OCI-LY7 (cell line): ENCODE results near the gene FHIT. TPM values are rescaled to one million over a fixed set of nuclear protein-coding genes. Genes with fewer than 3 reads are reported as not detected.

Source experiments
- BruUV-seq: library from RNA; stranded (reverse); fragments of 400-500 nt; replicated peaks from 2 replicates; lab custom pipeline; 2021; lab: Mats Ljungman, UMichigan
- CTCF ChIA-PET: fragments of 300-600 bp; sonication (Branson Sonifier 250); formaldehyde crosslinking; loops from one replicate; lab custom pipeline; 2022; ENCODE audit warnings: antibody characterized with exemption; ENCODE audit not compliant: unreplicated experiment; lab: Charles Lee
- POLR2A ChIA-PET: fragments of 300-600 bp; sonication (Branson Sonifier 250); formaldehyde crosslinking; loops from one replicate; lab custom pipeline; 2022; ENCODE audit warnings: antibody characterized with exemption; lab: Charles Lee
- DNase-seq: peaks from one replicate; pipeline ENCODE4 v3.0.0-alpha.2; 2015; ENCODE audit warnings: low spot score
- H2AFZ ChIP-seq: fragments of 200-600 bp; sonication (generic), shearing (Covaris generic); 2 replicates; pipeline ENCODE4 v1.6.1; 2014; ENCODE audit warnings: mild to moderate bottlenecking, antibody characterized with exemption, low read length, moderate library complexity
- H3K27ac ChIP-seq: fragments of 200-600 bp; sonication (generic); 2 replicates; pipeline ENCODE4 v1.5.1; 2014; ENCODE audit warnings: mixed run types, low read depth, mild to moderate bottlenecking, moderate library complexity, low read length, inconsistent platforms; ENCODE audit not compliant: poor library complexity, severe bottlenecking
- H3K36me3 ChIP-seq: fragments of 200-600 bp; sonication (generic); 2 replicates; pipeline ENCODE4 v1.6.1; 2014; ENCODE audit warnings: mild to moderate bottlenecking, antibody characterized with exemption, low read length, moderate library complexity, mixed read lengths; ENCODE audit not compliant: insufficient read depth
- H3K4me1 ChIP-seq: fragments of 200-600 bp; sonication (generic); 2 replicates; pipeline ENCODE4 v1.5.1; 2014; ENCODE audit warnings: mild to moderate bottlenecking, low read length; ENCODE audit not compliant: insufficient read depth, poor library complexity, severe bottlenecking
- H3K4me2 ChIP-seq: fragments of 200-600 bp; sonication (generic); 2 replicates; pipeline ENCODE4 v1.6.1; 2014; ENCODE audit warnings: mild to moderate bottlenecking, low read length
- H3K4me3 ChIP-seq: fragments of 200-600 bp; sonication (generic); 2 replicates; pipeline ENCODE4 v1.5.1; 2014; ENCODE audit warnings: mild to moderate bottlenecking, low read depth, low read length; ENCODE audit not compliant: poor library complexity, severe bottlenecking
- H3K79me2 ChIP-seq: fragments of 200-600 bp; sonication (generic); 2 replicates; pipeline ENCODE4 v1.6.1; 2016; ENCODE audit warnings: low read depth, mild to moderate bottlenecking, low read length, moderate library complexity, mixed read lengths; ENCODE audit not compliant: insufficient read depth
- H3K9me2 ChIP-seq: fragments of 200-600 bp; sonication (generic); 2 replicates; pipeline ENCODE4 v1.6.1; 2016; ENCODE audit warnings: mild to moderate bottlenecking, low read length, mixed read lengths; ENCODE audit not compliant: insufficient read depth
- H3K9me3 ChIP-seq: fragments of 200-600 bp; sonication (generic); 2 replicates; pipeline ENCODE4 v1.6.1; 2014; ENCODE audit warnings: mild to moderate bottlenecking, mixed run types, low read length, mixed read lengths
- H4K20me1 ChIP-seq: fragments of 200-600 bp; sonication (generic); 2 replicates; pipeline ENCODE4 v1.6.1; 2014; ENCODE audit warnings: mild to moderate bottlenecking, antibody characterized with exemption, low read length, moderate library complexity, mixed read lengths; ENCODE audit not compliant: insufficient read depth
- EZH2phosphoT487 ChIP-seq: fragments of 200-600 bp; sonication (generic); IDR thresholded peaks from 2 replicates; pipeline ENCODE4 v1.6.1; 2018; ENCODE audit warnings: low read depth, borderline replicate concordance, mild to moderate bottlenecking, mixed run types, antibody characterized with exemption, low read length, moderate library complexity, mixed read lengths
- intact Hi-C: fragments of 100-400 bp; cut with micrococcal nuclease; formaldehyde crosslinking; loops from one replicate; pipeline ENCODE4 v1.10.0; 2022; ENCODE audit not compliant: unreplicated experiment
- total RNA-seq, 2 experiments: library from RNA; depleted of rRNA in 1 of 2; stranded (reverse); fragments of >200 nt in 1 of 2; shearing (Covaris generic) in 1 of 2; gene quantifications; 2 replicates each; pipeline ENCODE4 v1.2.3, GENCODE V29; 2014 to 2022
- TF ChIP-seq, protein P1 (sequence below): fragments of 200-600 bp; sonication (generic); conservative IDR thresholded peaks from 2 replicates; pipeline ENCODE4 v1.5.1; 2014; ENCODE audit warnings: mild to moderate bottlenecking, antibody characterized with exemption, low read length, moderate library complexity, mixed read lengths

Gene FHIT
- total RNA-seq, 2 experiments from 2014 or later: 5.0 to 10.9 TPM

DNA sequence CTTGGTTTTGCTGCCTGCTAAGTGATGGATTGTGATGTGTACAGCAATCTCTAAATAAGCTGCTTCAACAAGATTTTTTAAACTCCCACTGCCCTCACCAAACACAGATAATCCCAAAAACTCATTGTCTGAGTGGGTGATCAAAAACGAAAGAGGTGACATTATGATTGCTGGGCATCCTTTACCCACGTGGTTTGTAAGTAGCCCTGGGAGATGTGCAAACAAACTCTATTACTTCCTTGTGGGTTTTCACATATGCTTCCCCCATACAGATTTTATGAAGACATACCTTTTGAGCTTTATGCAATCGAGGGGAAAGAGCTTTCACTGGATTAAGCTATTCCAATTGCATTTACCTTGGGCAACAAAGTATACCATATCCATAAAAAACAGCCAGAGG, 1000.4 kb downstream of the FHIT start:
- TF ChIP-seq, protein P1, sequence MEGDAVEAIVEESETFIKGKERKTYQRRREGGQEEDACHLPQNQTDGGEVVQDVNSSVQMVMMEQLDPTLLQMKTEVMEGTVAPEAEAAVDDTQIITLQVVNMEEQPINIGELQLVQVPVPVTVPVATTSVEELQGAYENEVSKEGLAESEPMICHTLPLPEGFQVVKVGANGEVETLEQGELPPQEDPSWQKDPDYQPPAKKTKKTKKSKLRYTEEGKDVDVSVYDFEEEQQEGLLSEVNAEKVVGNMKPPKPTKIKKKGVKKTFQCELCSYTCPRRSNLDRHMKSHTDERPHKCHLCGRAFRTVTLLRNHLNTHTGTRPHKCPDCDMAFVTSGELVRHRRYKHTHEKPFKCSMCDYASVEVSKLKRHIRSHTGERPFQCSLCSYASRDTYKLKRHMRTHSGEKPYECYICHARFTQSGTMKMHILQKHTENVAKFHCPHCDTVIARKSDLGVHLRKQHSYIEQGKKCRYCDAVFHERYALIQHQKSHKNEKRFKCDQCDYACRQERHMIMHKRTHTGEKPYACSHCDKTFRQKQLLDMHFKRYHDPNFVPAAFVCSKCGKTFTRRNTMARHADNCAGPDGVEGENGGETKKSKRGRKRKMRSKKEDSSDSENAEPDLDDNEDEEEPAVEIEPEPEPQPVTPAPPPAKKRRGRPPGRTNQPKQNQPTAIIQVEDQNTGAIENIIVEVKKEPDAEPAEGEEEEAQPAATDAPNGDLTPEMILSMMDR: no peak
- no peak for TF ChIP-seq EZH2phosphoT487
- Histone ChIP-seq H3K79me2 (no peaks in the 10 kb centered on the region), H3K9me2 (no peaks in the 10 kb centered on the region), H4K20me1 (no peaks in the 10 kb centered on the region), H3K27ac (no peak overlapping the region), H3K4me3 (no peak overlapping the region), H3K4me2 (no peak overlapping the region), H3K36me3 (no peaks in the 10 kb centered on the region), H3K4me1 (peaks cover 20% of the 10 kb centered on the region), H3K9me3 (no peaks in the 10 kb centered on the region), H2AFZ (no peak overlapping the region)
- ChIA-PET CTCF (no interaction called here), POLR2A (interaction anchor here (0.6 to 1.1 kb wide), 5 partner anchors 10 to 478 kb away, joined by 3 to 4 read pairs (median 3); no protein-coding TSS in a partner anchor)
- no TSS peak for BruUV-seq
- no peak for DNase-seq
- intact Hi-C loops: no loop called here

DNA sequence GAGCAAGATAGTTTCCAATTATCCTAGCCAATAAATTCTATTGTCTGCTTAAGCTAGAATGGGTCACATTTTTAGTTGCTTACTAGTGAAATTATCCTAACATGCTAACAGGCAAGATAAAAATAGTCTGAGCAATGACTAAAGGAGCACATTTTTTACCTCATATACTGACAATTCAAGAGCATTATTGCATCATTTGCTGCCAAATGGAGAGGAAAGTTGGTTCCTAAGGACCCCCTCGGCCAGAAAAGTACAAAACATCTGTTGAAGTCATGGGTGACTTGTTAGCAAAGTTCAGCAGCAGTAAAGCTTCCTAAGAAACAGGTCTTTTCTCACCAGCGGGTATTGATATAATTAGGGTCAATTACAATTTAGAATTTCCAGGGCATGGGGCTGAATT, 1001.0 kb downstream of the FHIT start:
- Histone ChIP-seq H3K36me3 (no peaks in the 10 kb centered on the region), H2AFZ (no peak overlapping the region), H3K4me3 (no peak overlapping the region), H3K27ac (no peak overlapping the region), H3K79me2 (no peaks in the 10 kb centered on the region), H4K20me1 (no peaks in the 10 kb centered on the region), H3K9me2 (no peaks in the 10 kb centered on the region), H3K9me3 (no peaks in the 10 kb centered on the region), H3K4me1 (peaks cover 19% of the 10 kb centered on the region), H3K4me2 (0 out of 2 replicates have a peak overlapping the region, but pooled peaks have one; percentile 17)
- intact Hi-C loops: no loop called here
- no TSS peak for BruUV-seq
- POLR2A ChIA-PET: interaction anchor here (0.7 to 1.1 kb wide), 3 partner anchors 9 to 478 kb away, joined by 3 read pairs; no protein-coding TSS in a partner anchor
- CTCF ChIA-PET: no interaction called here
- no peak for TF ChIP-seq EZH2phosphoT487
- TF ChIP-seq, protein P1: no peak
- DNase-seq: peak; percentile 16

DNA sequence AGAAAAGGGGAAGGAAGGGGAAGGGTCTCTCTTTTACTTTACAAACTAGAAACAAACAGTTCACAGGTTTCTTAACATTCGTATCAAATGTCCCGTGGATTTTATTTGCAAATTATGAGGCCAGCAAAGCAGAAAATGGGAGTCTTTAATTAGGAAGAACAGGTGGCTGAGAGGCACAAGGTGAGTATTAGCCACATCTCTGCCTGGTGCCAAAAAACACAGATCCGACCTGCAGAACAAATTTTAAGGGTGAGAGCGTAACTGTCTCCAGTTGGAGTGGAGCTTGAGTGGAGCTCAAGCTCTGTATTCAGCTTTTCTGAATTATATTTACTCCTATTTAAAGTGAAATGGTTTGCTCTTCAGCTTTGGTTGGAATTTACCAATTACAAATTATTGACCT, 1004.9 kb downstream of the FHIT start:
- BruUV-seq: no TSS peak
- no peak for TF ChIP-seq EZH2phosphoT487
- TF ChIP-seq, protein P1: no peak
- CTCF ChIA-PET: no interaction called here
- H3K4me3 ChIP-seq: no peak overlapping the region
- no peaks in the 10 kb centered on the region for H3K9me2 ChIP-seq
- no peaks in the 10 kb centered on the region for H3K36me3 ChIP-seq
- DNase-seq: no peak
- H3K79me2 ChIP-seq: no peaks in the 10 kb centered on the region
- H3K4me1 ChIP-seq: peaks cover 19% of the 10 kb centered on the region
- intact Hi-C loops: loop anchor here (5.0 kb wide), 1 partner anchor 164 kb away; no protein-coding TSS in a partner anchor
- no peak overlapping the region for H3K27ac ChIP-seq
- H2AFZ ChIP-seq: no peak overlapping the region
- POLR2A ChIA-PET: interaction anchor here (0.6 to 0.7 kb wide), 2 partner anchors 72 to 131 kb away, joined by 3 to 4 read pairs; no protein-coding TSS in a partner anchor
- H3K4me2 ChIP-seq: 0 out of 2 replicates have a peak overlapping the region, but pooled peaks have one; percentile 16
- no peaks in the 10 kb centered on the region for H4K20me1 ChIP-seq
- H3K9me3 ChIP-seq: no peaks in the 10 kb centered on the region
